ENCODE measurements around the gene CREB5.

GRCh38 chr7:28390426-28390825 is 21.9 kb upstream of the CREB5 start:
- TF ChIP-seq CTCF (IDR thresholded peaks at IDR 0.05) (no peak), POLR2A (IDR thresholded peaks at IDR 0.05) (no peak), EP300 (IDR thresholded peaks at IDR 0.05) (no peak)
